H1 (cell line): Measurements from ENCODE around the gene CHD8. TPM values are rescaled to one million over a fixed set of nuclear protein-coding genes. Genes with fewer than 3 reads are reported as not detected.

Source experiments
- ASH2L ChIP-seq: fragments of 200-600, 300-600 bp; sonication (generic); IDR thresholded peaks from one replicate; pipeline ENCODE4 v1.7.1; 2017; ENCODE audit warnings: low read length
- BCL11A ChIP-seq, 2 experiments: IDR thresholded peaks; one replicate each; pipeline ENCODE4 v1.6.1; 2011; ENCODE audit warnings: low read depth in 2 of 2, low read length in 2 of 2, mild to moderate bottlenecking in 2 of 2
- CHD1 ChIP-seq: IDR thresholded peaks from 2 replicates; pipeline ENCODE4 v1.6.1; 2012; ENCODE audit warnings: low read depth, low read length, improper control_type of control experiment
- CTBP2 ChIP-seq: IDR thresholded peaks from 2 replicates; pipeline ENCODE4 v1.7.0; 2011; ENCODE audit warnings: borderline replicate concordance, mild to moderate bottlenecking, moderate library complexity, mixed read lengths, low read length; ENCODE audit not compliant: insufficient read depth, insufficient read length
- HDAC2 ChIP-seq, 2 experiments: fragments of 300-600 bp in 1 of 2; sonication (generic) in 1 of 2; IDR thresholded peaks; 2 replicates each; pipeline ENCODE4 v1.6.1; 2011 to 2012; ENCODE audit warnings: low read depth in 2 of 2, low read length in 2 of 2, mild to moderate bottlenecking in 2 of 2, moderate library complexity in 2 of 2, borderline replicate concordance in 1 of 2, inconsistent platforms in 1 of 2
- HDAC6 ChIP-seq: IDR thresholded peaks from one replicate; pipeline ENCODE4 v1.7.1; 2012; ENCODE audit warnings: low read depth, mild to moderate bottlenecking, inconsistent platforms, low read length, moderate library complexity
- JUN ChIP-seq: IDR thresholded peaks from 2 replicates; pipeline ENCODE4 v1.6.1; 2011; ENCODE audit warnings: low read depth, mild to moderate bottlenecking, improper control_type of control experiment, low read length
- KDM4A ChIP-seq: IDR thresholded peaks from one replicate; pipeline ENCODE4 v1.7.1; 2012; ENCODE audit warnings: low read depth, mild to moderate bottlenecking, moderate library complexity, low read length, inconsistent platforms; ENCODE audit not compliant: severe bottlenecking
- NRF1 ChIP-seq: IDR thresholded peaks from 2 replicates; pipeline ENCODE4 v1.6.1; 2011; ENCODE audit warnings: mild to moderate bottlenecking, low read depth, low read length, improper control_type of control experiment
- PHF8 ChIP-seq: fragments of 200-600 bp; sonication (generic); conservative IDR thresholded peaks from 2 replicates; pipeline ENCODE4 v1.7.1; 2012; ENCODE audit warnings: low read depth, mild to moderate bottlenecking, inconsistent platforms, low read length, moderate library complexity
- RBBP5 ChIP-seq: IDR thresholded peaks from 2 replicates; pipeline ENCODE4 v1.7.1; 2012; ENCODE audit warnings: low read depth, mild to moderate bottlenecking, inconsistent platforms, low read length, moderate library complexity, borderline replicate concordance
- SAP30 ChIP-seq: fragments of 300-600 bp; sonication (generic); IDR thresholded peaks from 2 replicates; pipeline ENCODE4 v1.7.1; 2012; ENCODE audit warnings: low read length, moderate library complexity, mild to moderate bottlenecking, inconsistent platforms; ENCODE audit not compliant: insufficient read depth, insufficient replicate concordance
- SUZ12 ChIP-seq: fragments of 200-600 bp; sonication (generic); IDR thresholded peaks from 2 replicates; pipeline ENCODE4 v1.6.1; 2012; ENCODE audit warnings: mild to moderate bottlenecking, inconsistent platforms, low read length, moderate library complexity, mixed read lengths
- TEAD4 ChIP-seq: IDR thresholded peaks from 2 replicates; pipeline ENCODE4 v1.6.1; 2012; ENCODE audit warnings: low read depth, low read length, inconsistent platforms, mixed read lengths
- YY1 ChIP-seq: IDR thresholded peaks from 2 replicates; pipeline ENCODE4 v1.6.1; 2011; ENCODE audit warnings: low read depth, mild to moderate bottlenecking, low read length
- polyA plus RNA-seq, 7 experiments: library from polyadenylated mRNA; depleted of rRNA in 3 of 7; stranded (reverse) in 5 of 7; unstranded in 2 of 7; fragments of >200 nt in 5 of 7; fragments of 200-250 nt in 2 of 7; gene quantifications; 1 replicate in 5 of 7; 2 replicates in 1 of 7; 4 replicates in 1 of 7; pipeline versions ENCODE4 v1.2.1 to v1.2.3, GENCODE V29; 2011 to 2013; ENCODE audit warnings: missing spikeins in 2 of 7, mixed read lengths in 2 of 7
- total RNA-seq: library from RNA; stranded (reverse); fragmentation: NEBNext Ultra II Directional; extraction: Animal tissue kit (Norgen Biotek cat#: 25700); gene quantifications from 2 replicates; pipeline ENCODE4 v1.2.1, GENCODE V29; 2021
- TF ChIP-seq, protein P1 (sequence below): IDR thresholded peaks from 2 replicates; pipeline ENCODE4 v1.6.1; 2012; ENCODE audit warnings: inconsistent platforms
- TF ChIP-seq, protein P2 (sequence below): IDR thresholded peaks from 2 replicates; pipeline ENCODE4 v1.6.1; 2011; ENCODE audit warnings: low read depth, mild to moderate bottlenecking, low read length; ENCODE audit not compliant: insufficient read depth

CHD8 gene
- total and polyA plus RNA-seq, 2 of the 8 experiments (the other 6 are each of a cell fraction or from before 2014, with no cell fraction given), result 88.3 to 140 TPM

DNA sequence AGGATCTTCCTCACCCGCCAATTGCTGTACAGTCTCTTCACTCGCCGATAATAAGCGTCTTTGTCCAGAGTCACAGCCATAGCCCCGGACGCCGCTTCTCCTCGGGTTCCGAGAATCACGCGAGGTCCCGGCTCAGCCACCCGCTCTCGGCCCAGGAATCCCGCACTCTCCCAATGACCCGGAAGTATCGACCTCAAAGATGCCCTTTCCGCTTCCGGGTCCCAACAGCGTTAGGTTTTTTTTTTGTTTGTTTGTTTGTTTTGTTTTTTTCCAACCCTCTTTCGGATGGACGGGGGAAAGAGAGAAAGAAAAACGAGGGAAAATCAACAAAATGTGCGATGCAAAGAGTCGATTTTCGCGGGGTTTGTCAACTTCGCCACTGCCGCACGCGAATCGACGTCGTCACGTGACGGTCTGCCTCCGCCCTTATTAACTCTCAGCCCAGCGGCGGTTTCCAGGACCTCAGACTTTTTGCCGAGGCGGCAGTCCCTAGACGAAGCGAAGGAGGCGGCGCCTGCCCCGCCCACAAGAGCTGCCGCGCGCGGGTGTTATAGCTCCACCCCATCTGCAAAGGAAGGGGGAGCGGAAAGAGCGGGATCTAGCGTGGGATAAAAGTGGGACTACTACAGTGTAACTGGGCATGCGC, 72.0 kb downstream of the CHD8 start, which contains the start of gene SUPT16H (continued):
- TF ChIP-seq SAP30, result no peak
- peak; percentile 53 for TF ChIP-seq CTBP2
- TF ChIP-seq CHD1, result no peak
- peak; percentile 89 for TF ChIP-seq ASH2L
- peak; percentile 50 for TF ChIP-seq KDM4A
- TF ChIP-seq JUN, result no peak
- TF ChIP-seq TEAD4, result 0 out of 2 replicates have a peak, but pooled peaks have one; percentile 21
- no peak; the same call in 1 of the 2 replicates for TF ChIP-seq RBBP5
- TF ChIP-seq HDAC6, result no peak
- TF ChIP-seq YY1, result no peak
- TF ChIP-seq, protein P1, sequence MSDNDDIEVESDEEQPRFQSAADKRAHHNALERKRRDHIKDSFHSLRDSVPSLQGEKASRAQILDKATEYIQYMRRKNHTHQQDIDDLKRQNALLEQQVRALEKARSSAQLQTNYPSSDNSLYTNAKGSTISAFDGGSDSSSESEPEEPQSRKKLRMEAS, result peak; percentile 80
- TF ChIP-seq HDAC2 (IDR thresholded peaks at IDR 0.05; ENCODE audit: borderline replicate concordance in 1 of 2, low read depth in 2 of 2, low read length in 2 of 2), result no peak
- no peak for TF ChIP-seq SUZ12
- TF ChIP-seq NRF1, result peak; percentile 39; the same call in 1 of the 2 replicates
- TF ChIP-seq BCL11A (IDR thresholded peaks at IDR 0.05; ENCODE audit: low read depth in 2 of 2, low read length in 2 of 2), result no peak
- peak; percentile 85 for TF ChIP-seq PHF8
- TF ChIP-seq, protein P2, sequence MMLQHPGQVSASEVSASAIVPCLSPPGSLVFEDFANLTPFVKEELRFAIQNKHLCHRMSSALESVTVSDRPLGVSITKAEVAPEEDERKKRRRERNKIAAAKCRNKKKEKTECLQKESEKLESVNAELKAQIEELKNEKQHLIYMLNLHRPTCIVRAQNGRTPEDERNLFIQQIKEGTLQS, result peak; percentile 83
